Measurements from ENCODE around the gene ADM.

ADM gene

GRCh38 chr11:10328314-10329098 is 23.6 kb downstream of the ADM start:
- DNase-seq (ENCODE audit: low read depth) = no peak

DNA sequence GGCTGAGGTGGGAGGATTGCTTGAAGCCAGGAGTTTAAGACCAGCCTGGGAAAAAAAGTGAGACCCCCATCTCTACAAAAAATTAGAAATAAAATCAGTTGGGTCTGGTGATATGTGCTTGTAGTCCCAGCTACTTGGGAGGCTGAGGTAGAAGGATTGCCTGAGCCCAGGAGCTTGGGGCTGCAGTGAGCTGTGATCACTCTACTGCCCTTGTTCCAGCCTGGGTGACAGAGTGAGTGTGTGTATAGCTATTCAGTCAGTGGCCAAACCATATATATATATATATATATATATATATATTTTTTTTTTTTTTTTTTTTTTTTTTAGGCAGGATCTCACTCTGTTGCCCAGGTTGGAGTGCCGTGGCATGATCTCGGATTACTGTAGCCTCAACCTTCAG is 24.5 kb downstream of the ADM start:
- no peak for DNase-seq (ENCODE audit: low read depth)

GRCh38 chr11:10329935-10330334 is 25.1 kb downstream of the ADM start:
- DNase-seq (ENCODE audit: low read depth) = no peak

- no peak for DNase-seq (ENCODE audit: low read depth)
Observed at GRCh38 chr11:10331548-10332289, 26.8 kb downstream of the ADM start.

DNA sequence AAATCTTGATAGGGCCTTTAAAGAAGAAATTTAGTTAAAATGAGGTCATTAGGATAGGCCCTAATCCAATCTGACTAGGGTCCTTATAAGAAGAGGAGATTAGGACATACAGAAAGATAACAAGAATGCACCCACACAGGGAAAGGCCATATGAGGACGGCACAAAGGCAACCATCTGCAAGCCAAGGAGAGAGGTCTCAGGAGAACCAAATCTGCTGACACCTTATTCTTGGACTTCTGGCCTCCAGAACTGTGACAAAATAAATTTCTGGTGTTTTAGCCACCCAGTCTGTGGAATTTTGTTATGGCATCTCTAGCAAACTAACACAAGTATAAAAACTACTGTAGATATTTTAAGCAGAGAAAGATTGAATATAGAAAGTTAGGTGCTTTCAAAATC is 28.6 kb downstream of the ADM start:
- no peak for DNase-seq (ENCODE audit: low read depth)

DNA sequence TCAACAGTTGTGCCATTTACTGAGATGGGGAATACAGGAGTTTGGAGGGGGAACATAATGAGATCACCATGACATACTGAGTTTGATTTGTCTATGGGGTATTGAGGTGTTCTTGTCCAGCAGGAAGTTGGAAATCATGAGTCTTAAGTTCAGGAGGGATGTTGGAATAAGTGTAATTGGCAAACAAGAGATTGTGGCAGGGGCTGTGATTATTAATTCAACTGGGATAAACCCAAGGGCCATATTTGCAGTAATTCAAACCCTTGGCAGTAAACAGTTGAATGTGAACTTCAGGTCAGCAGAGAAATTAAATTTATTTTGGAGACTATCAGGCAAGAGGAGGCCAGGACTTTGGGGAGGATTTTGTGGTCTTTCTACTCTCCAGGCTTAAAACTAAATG is 33.4 kb downstream of the ADM start:
- no peak for DNase-seq (ENCODE audit: low read depth)

DNA sequence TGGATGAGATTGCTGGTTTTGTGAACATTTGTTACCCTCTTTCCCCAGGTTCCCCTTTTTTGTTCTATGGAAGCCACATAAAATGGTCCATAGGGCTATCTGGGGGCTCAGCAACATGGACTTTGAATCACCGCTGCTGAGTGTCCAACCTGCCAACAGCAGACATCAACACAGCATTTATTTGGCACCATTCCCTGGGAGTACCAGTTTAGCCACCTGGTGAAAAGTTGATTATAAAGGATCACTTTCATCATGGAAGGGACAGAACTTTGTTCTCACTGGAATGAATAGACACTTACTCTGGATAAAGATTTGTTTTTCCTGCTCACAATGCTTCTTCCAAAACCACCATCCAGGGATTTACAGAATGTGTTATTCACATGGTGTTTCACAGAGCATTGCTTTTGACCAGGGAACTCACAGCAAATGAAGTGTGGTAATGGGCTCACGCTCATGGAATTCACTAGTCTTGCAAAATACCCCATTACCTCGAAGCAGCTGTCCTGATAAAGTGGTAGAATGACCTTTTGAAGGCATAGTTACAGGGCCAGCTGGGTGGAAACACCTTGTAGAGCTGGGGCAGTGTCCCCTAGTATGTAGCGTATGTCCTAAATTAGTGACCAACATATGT is 43.9 kb downstream of the ADM start:
- no peak for DNase-seq (ENCODE audit: low read depth)

- no peak for DNase-seq (ENCODE audit: low read depth)
Observed at GRCh38 chr11:10349281-10349665, 44.4 kb downstream of the ADM start.

GRCh38 chr11:10349806-10350205 is 44.9 kb downstream of the ADM start:
- DNase-seq (ENCODE audit: low read depth) = no peak

DNA sequence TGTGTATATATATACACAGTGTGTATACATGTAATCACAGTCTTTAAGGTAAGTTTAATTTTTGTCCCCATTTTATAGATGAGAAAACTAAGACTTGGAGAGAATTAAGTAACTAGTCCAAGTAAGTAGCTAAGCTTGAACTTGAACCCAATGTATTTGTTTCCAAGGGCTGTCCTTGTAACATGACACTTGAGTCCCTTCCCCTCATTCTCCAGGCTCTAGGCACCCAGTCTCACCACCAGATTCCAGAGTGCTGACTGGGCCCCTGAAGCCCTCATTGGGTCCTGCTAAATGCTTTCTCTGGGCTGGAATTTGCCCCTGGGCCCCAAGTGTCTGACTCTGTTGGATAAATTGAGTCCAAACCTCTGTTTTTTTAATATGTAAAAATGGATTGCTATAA is 45.5 kb downstream of the ADM start:
- DNase-seq (ENCODE audit: low read depth) = no peak

GRCh38 chr11:10351435-10351764 is 46.5 kb downstream of the ADM start:
- DNase-seq (ENCODE audit: low read depth) = no peak

- DNase-seq (ENCODE audit: low read depth) = no peak
Observed at GRCh38 chr11:10351765-10352641, 47.1 kb downstream of the ADM start.

GRCh38 chr11:10352921-10353550 is 48.2 kb downstream of the ADM start:
- DNase-seq (ENCODE audit: low read depth) = no peak

DNA sequence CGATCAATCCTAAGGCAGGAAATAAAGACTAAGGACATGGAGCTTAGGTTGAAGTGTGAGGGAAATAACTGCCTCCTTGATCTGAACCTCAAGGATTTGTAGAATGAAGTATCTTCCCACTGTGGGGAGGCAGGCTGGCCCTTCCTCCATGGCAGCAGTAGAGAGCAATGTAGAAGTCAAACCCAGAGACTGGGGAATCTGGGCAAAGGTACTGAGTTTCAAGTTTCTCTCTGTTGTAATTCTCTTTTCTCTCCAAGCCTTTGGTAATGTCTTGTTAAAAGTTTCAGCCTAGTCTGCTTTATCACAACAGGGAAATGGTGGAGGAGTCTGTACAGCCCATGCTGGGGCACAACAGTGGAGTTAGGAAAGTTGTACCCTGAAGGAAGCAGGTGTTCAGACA is 49.5 kb downstream of the ADM start:
- DNase-seq (ENCODE audit: low read depth) = no peak

- DNase-seq (ENCODE audit: low read depth) = no peak
Observed at GRCh38 chr11:10355257-10355661, 50.4 kb downstream of the ADM start.

- no peak for DNase-seq (ENCODE audit: low read depth)
Observed at GRCh38 chr11:10356161-10356560, 51.3 kb downstream of the ADM start.

Measured in stimulated activated CD8-positive, alpha-beta memory T cell treated with anti-CD3 and anti-CD28 coated beads, Interleukin-12 subunit alpha, Interleukin-12 subunit beta, amount 100 ng/mL, for 1 hour (primary cell).